IMR-90 (cell line): ENCODE data around the gene TNRC6C.

Source experiments
- MXI1 ChIP-seq: IDR thresholded peaks from 2 replicates; pipeline ENCODE4 v1.6.1; 2012; ENCODE audit warnings: low read depth, mild to moderate bottlenecking, low read length, moderate library complexity, borderline replicate concordance
- POLR2A ChIP-seq: IDR thresholded peaks from 2 replicates; pipeline ENCODE4 v1.6.1; 2012; ENCODE audit warnings: mild to moderate bottlenecking, low read depth, low read length
- SMC3 ChIP-seq: fragments of 150-350 bp; IDR thresholded peaks from 2 replicates; pipeline ENCODE4 v1.6.1; 2016; ENCODE audit warnings: low read depth, mild to moderate bottlenecking, antibody characterized with exemption, low read length, moderate library complexity
- TF ChIP-seq, protein P1 (sequence below): conservative IDR thresholded peaks from 2 replicates; pipeline ENCODE4 v1.5.1; 2012; ENCODE audit warnings: mild to moderate bottlenecking, low read depth, low read length, improper control_type of control experiment

GRCh38 chr17:78137392-78138203 lies 179.1 kb downstream of the TNRC6C start:
- TF ChIP-seq, protein P1, sequence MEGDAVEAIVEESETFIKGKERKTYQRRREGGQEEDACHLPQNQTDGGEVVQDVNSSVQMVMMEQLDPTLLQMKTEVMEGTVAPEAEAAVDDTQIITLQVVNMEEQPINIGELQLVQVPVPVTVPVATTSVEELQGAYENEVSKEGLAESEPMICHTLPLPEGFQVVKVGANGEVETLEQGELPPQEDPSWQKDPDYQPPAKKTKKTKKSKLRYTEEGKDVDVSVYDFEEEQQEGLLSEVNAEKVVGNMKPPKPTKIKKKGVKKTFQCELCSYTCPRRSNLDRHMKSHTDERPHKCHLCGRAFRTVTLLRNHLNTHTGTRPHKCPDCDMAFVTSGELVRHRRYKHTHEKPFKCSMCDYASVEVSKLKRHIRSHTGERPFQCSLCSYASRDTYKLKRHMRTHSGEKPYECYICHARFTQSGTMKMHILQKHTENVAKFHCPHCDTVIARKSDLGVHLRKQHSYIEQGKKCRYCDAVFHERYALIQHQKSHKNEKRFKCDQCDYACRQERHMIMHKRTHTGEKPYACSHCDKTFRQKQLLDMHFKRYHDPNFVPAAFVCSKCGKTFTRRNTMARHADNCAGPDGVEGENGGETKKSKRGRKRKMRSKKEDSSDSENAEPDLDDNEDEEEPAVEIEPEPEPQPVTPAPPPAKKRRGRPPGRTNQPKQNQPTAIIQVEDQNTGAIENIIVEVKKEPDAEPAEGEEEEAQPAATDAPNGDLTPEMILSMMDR: 0 out of 2 replicates have a peak, but pooled peaks have one; percentile 13
- TF ChIP-seq MXI1 (no peak), POLR2A (no peak), SMC3 (no peak)
